NT2/D1 (cell line): ENCODE results near the gene CCN6.

Experiments used
- SUZ12 ChIP-seq: IDR thresholded peaks from 2 replicates; pipeline ENCODE4 v1.6.1; 2011; ENCODE audit not compliant: insufficient read length, insufficient read depth; ENCODE audit errors: extremely low read depth
- YY1 ChIP-seq: IDR thresholded peaks from 2 replicates; pipeline ENCODE4 v1.6.1; 2011; ENCODE audit not compliant: insufficient read length, insufficient read depth
- ZNF274 ChIP-seq: IDR thresholded peaks from 2 replicates; pipeline ENCODE4 v1.6.1; 2011; ENCODE audit warnings: mild to moderate bottlenecking, low read depth, low read length

GRCh38 chr6:112113918-112114317 lies 60.0 kb downstream of the CCN6 start:
- TF ChIP-seq YY1 (no peak), SUZ12 (no peak), ZNF274 (no peak)
